Activated CD4-positive, alpha-beta memory T cell treated with anti-CD3 and anti-CD28 coated beads for 36 hours (primary cell): ENCODE results near the gene CHAT. TPM values are rescaled to one million over a fixed set of nuclear protein-coding genes. Genes with fewer than 3 reads are reported as not detected.
A peak's percentile ranks its signal among the peaks of the same experiment; 100 is the strongest.

Source experiments
- CTCF ChIA-PET: fragments of 350-600 bp; sonication (Branson Sonifier 250); formaldehyde crosslinking; loops from one replicate; lab custom pipeline; 2021; ENCODE audit warnings: antibody characterized with exemption, inconsistent platforms; lab: Charles Lee
- POLR2A ChIA-PET: fragments of 350-600 bp; sonication (Branson Sonifier 250); formaldehyde crosslinking; loops from one replicate; lab custom pipeline; 2021; ENCODE audit warnings: antibody characterized with exemption; lab: Charles Lee
- DNase-seq: peaks from one replicate; pipeline ENCODE4 v3.0.0-alpha.2; 2020
- H3K27ac Mint-ChIP-seq: one replicate; pipeline ENCODE4 v1.8.0; 2021; ENCODE audit warnings: mixed read lengths
- H3K27me3 Mint-ChIP-seq: one replicate; pipeline ENCODE4 v1.8.0; 2021; ENCODE audit warnings: mixed read lengths
- H3K36me3 Mint-ChIP-seq: one replicate; pipeline ENCODE4 v1.8.0; 2021; ENCODE audit warnings: mixed read lengths
- H3K4me1 Mint-ChIP-seq: one replicate; pipeline ENCODE4 v1.8.0; 2021; ENCODE audit warnings: low read depth, mixed read lengths
- H3K4me3 Mint-ChIP-seq: one replicate; pipeline ENCODE4 v1.8.0; 2021; ENCODE audit warnings: mild to moderate bottlenecking, mixed read lengths
- H3K9me3 Mint-ChIP-seq: one replicate; pipeline ENCODE4 v1.8.0; 2021; ENCODE audit warnings: mixed read lengths
- intact Hi-C: fragments of 100-400 bp; cut with micrococcal nuclease; formaldehyde crosslinking; loops from one replicate; pipeline ENCODE4 v1.15.1; 2023
- total RNA-seq, 2 experiments: library from RNA; stranded (reverse); gene quantifications; one replicate each; pipeline ENCODE4 v1.2.3, GENCODE V29; 2021

Gene CHAT
- total RNA-seq, 2 experiments from 2014 or later = not detected

- CTCF ChIA-PET = no interaction called here
- no peaks in the 10 kb centered on the region for H3K9me3 Mint-ChIP-seq
- POLR2A ChIA-PET = no interaction called here
- DNase-seq = no peak
- intact Hi-C loops = no loop called here
- H3K4me1 Mint-ChIP-seq = no peaks in the 10 kb centered on the region
- H3K27me3 Mint-ChIP-seq = peaks cover 22% of the 10 kb centered on the region
- H3K36me3 Mint-ChIP-seq = no peaks in the 10 kb centered on the region
- no peak overlapping the region for H3K4me3 Mint-ChIP-seq
- H3K27ac Mint-ChIP-seq = no peak overlapping the region
Measured at GRCh38 chr10:49642311-49642710, 28.5 kb downstream of the CHAT start.

- H3K9me3 Mint-ChIP-seq = no peaks in the 10 kb centered on the region
- intact Hi-C loops = no loop called here
- H3K4me3 Mint-ChIP-seq = no peak overlapping the region
- no peak for DNase-seq
- H3K4me1 Mint-ChIP-seq = no peaks in the 10 kb centered on the region
- H3K27me3 Mint-ChIP-seq = peaks cover 24% of the 10 kb centered on the region
- H3K36me3 Mint-ChIP-seq = no peaks in the 10 kb centered on the region
- no peak overlapping the region for H3K27ac Mint-ChIP-seq
- CTCF ChIA-PET = no interaction called here
- POLR2A ChIA-PET = no interaction called here
Measured at GRCh38 chr10:49643241-49644034, 29.6 kb downstream of the CHAT start.

GRCh38 chr10:49644035-49644646 lies 30.3 kb downstream of the CHAT start:
- Mint-ChIP-seq H3K4me3 (no peak overlapping the region), H3K36me3 (no peaks in the 10 kb centered on the region), H3K27me3 (peaks cover 26% of the 10 kb centered on the region), H3K9me3 (no peaks in the 10 kb centered on the region), H3K4me1 (no peaks in the 10 kb centered on the region), H3K27ac (no peak overlapping the region)
- DNase-seq = no peak
- CTCF ChIA-PET = no interaction called here
- POLR2A ChIA-PET = no interaction called here
- intact Hi-C loops = no loop called here

- Mint-ChIP-seq H3K27ac (no peak overlapping the region), H3K9me3 (no peaks in the 10 kb centered on the region), H3K36me3 (no peaks in the 10 kb centered on the region), H3K4me3 (no peak overlapping the region), H3K4me1 (no peaks in the 10 kb centered on the region), H3K27me3 (peaks cover 20% of the 10 kb centered on the region)
- POLR2A ChIA-PET = no interaction called here
- DNase-seq = no peak
- CTCF ChIA-PET = no interaction called here
- intact Hi-C loops = no loop called here
Measured at GRCh38 chr10:49645417-49645816, 31.6 kb downstream of the CHAT start.

- DNase-seq = no peak
- intact Hi-C loops = no loop called here
- no peak overlapping the region for H3K27ac Mint-ChIP-seq
Measured at GRCh38 chr10:49645871-49646870, 32.3 kb downstream of the CHAT start.

GRCh38 chr10:49647554-49647953 lies 33.7 kb downstream of the CHAT start:
- DNase-seq = no peak
- no peak overlapping the region for H3K27ac Mint-ChIP-seq
- intact Hi-C loops = no loop called here
- H3K27me3 Mint-ChIP-seq = peaks cover 17% of the 10 kb centered on the region
- no peak overlapping the region for H3K4me3 Mint-ChIP-seq
- CTCF ChIA-PET = no interaction called here
- H3K4me1 Mint-ChIP-seq = no peaks in the 10 kb centered on the region
- H3K36me3 Mint-ChIP-seq = no peaks in the 10 kb centered on the region
- POLR2A ChIA-PET = no interaction called here
- no peaks in the 10 kb centered on the region for H3K9me3 Mint-ChIP-seq

More at GRCh38 chr10:49645871-49646870, 32.3 kb downstream of the CHAT start:
- Mint-ChIP-seq H3K27me3 (peaks cover 20% of the 10 kb centered on the region), H3K4me1 (no peaks in the 10 kb centered on the region), H3K4me3 (no peak overlapping the region), H3K9me3 (no peaks in the 10 kb centered on the region), H3K36me3 (no peaks in the 10 kb centered on the region)
- POLR2A ChIA-PET = no interaction called here
- CTCF ChIA-PET = no interaction called here

- H3K27ac Mint-ChIP-seq = no peak overlapping the region
- ChIA-PET CTCF (no interaction called here), POLR2A (no interaction called here)
- no peaks in the 10 kb centered on the region for H3K4me1 Mint-ChIP-seq
- no peak for DNase-seq
- no peaks in the 10 kb centered on the region for H3K36me3 Mint-ChIP-seq
- H3K4me3 Mint-ChIP-seq = no peak overlapping the region
- no peaks in the 10 kb centered on the region for H3K9me3 Mint-ChIP-seq
- intact Hi-C loops = no loop called here
- peaks cover 13% of the 10 kb centered on the region for H3K27me3 Mint-ChIP-seq
Measured at GRCh38 chr10:49647985-49648795, 34.4 kb downstream of the CHAT start.

- POLR2A ChIA-PET = no interaction called here
Measured at GRCh38 chr10:49649294-49649693, 35.5 kb downstream of the CHAT start.

GRCh38 chr10:49649936-49650723 lies 36.3 kb downstream of the CHAT start:
- Mint-ChIP-seq H3K4me3 (no peak overlapping the region), H3K4me1 (no peaks in the 10 kb centered on the region), H3K27me3 (peaks cover 7% of the 10 kb centered on the region), H3K27ac (no peak overlapping the region), H3K36me3 (no peaks in the 10 kb centered on the region), H3K9me3 (no peaks in the 10 kb centered on the region)
- DNase-seq = no peak
- ChIA-PET POLR2A (no interaction called here), CTCF (no interaction called here)
- intact Hi-C loops = no loop called here

More at GRCh38 chr10:49649294-49649693, 35.5 kb downstream of the CHAT start:
- peak; percentile 40 for DNase-seq
- Mint-ChIP-seq H3K36me3 (no peaks in the 10 kb centered on the region), H3K4me1 (no peaks in the 10 kb centered on the region), H3K27me3 (peaks cover 8% of the 10 kb centered on the region), H3K4me3 (no peak overlapping the region), H3K27ac (no peak overlapping the region), H3K9me3 (no peaks in the 10 kb centered on the region)
- CTCF ChIA-PET = no interaction called here
- intact Hi-C loops = no loop called here

- intact Hi-C loops = no loop called here
- Mint-ChIP-seq H3K27ac (no peak overlapping the region), H3K4me1 (no peaks in the 10 kb centered on the region), H3K9me3 (no peaks in the 10 kb centered on the region), H3K4me3 (no peak overlapping the region), H3K27me3 (peaks cover 7% of the 10 kb centered on the region), H3K36me3 (no peaks in the 10 kb centered on the region)
- ChIA-PET CTCF (no interaction called here), POLR2A (no interaction called here)
- DNase-seq = no peak
Measured at GRCh38 chr10:49650724-49651034, 36.8 kb downstream of the CHAT start.
